OCI-LY7 (cell line): Measurements from ENCODE around the gene SMG6.

Experiments
- EZH2phosphoT487 ChIP-seq: fragments of 200-600 bp; sonication (generic); IDR thresholded peaks from 2 replicates; pipeline ENCODE4 v1.6.1; 2018; ENCODE audit warnings: low read depth, borderline replicate concordance, mild to moderate bottlenecking, mixed run types, antibody characterized with exemption, low read length, moderate library complexity, mixed read lengths
- TF ChIP-seq, protein P1 (sequence below): fragments of 200-600 bp; sonication (generic); conservative IDR thresholded peaks from 2 replicates; pipeline ENCODE4 v1.5.1; 2014; ENCODE audit warnings: mild to moderate bottlenecking, antibody characterized with exemption, low read length, moderate library complexity, mixed read lengths

DNA sequence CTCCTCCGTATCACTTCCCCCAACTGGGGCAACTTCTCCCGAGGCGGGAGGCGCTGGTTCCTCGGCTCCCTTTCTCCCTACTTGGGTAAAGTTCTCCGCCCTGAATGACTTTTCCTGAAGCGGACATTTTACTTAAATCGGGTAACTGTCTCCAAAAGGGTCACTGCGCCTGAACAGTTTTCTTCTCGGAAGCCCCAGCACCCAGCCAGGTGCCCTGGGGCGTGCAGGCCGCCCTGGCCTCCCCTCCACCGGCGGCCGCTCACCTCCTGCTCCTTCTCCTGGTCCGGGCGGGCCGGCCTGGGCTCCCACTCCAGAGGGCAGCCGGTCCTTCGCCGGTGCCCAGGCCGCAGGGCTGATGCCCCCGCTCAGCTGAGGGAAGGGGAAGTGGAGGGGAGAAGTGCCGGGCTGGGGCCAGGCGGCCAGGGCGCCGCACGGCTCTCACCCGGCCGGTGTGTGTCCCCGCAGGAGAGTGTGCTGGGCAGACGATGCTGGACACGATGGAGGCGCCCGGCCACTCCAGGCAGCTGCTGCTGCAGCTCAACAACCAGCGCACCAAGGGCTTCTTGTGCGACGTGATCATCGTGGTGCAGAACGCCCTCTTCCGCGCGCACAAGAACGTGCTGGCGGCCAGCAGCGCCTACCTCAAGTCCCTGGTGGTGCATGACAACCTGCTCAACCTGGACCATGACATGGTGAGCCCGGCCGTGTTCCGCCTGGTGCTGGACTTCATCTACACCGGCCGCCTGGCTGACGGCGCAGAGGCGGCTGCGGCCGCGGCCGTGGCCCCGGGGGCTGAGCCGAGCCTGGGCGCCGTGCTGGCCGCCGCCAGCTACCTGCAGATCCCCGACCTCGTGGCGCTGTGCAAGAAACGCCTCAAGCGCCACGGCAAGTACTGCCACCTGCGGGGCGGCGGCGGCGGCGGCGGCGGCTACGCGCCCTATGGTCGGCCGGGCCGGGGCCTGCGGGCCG lies 247.1 kb downstream of the SMG6 start:
- TF ChIP-seq, protein P1, sequence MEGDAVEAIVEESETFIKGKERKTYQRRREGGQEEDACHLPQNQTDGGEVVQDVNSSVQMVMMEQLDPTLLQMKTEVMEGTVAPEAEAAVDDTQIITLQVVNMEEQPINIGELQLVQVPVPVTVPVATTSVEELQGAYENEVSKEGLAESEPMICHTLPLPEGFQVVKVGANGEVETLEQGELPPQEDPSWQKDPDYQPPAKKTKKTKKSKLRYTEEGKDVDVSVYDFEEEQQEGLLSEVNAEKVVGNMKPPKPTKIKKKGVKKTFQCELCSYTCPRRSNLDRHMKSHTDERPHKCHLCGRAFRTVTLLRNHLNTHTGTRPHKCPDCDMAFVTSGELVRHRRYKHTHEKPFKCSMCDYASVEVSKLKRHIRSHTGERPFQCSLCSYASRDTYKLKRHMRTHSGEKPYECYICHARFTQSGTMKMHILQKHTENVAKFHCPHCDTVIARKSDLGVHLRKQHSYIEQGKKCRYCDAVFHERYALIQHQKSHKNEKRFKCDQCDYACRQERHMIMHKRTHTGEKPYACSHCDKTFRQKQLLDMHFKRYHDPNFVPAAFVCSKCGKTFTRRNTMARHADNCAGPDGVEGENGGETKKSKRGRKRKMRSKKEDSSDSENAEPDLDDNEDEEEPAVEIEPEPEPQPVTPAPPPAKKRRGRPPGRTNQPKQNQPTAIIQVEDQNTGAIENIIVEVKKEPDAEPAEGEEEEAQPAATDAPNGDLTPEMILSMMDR, result no peak
- TF ChIP-seq EZH2phosphoT487, result no peak
